GM19328 (cell line): Measurements from ENCODE around the gene ORC4.

Experiments used
- ATAC-seq: cut with Tn5 transposase; IDR thresholded peaks from one replicate; pipeline ENCODE4 v1.9.1; 2021; ENCODE audit warnings: mild to moderate bottlenecking, moderate library complexity; ENCODE audit not compliant: unreplicated experiment

The ORC4 gene

GRCh38 chr2:148020111-148021058 lies at the start of gene ORC4:
Gene ORC4, minus strand, starts transcription at chr2:148020737. Its CDS starts 44,779 bp downstream, at chr2:147975958.
- ATAC-seq = peak; percentile 76

- no peak for ATAC-seq
Observed at GRCh38 chr2:148067801-148068200, 47.3 kb upstream of the ORC4 start.

- ATAC-seq = no peak
Observed at GRCh38 chr2:148065936-148066335, 45.4 kb upstream of the ORC4 start.

- ATAC-seq = no peak
Observed at GRCh38 chr2:148063633-148064032, 43.1 kb upstream of the ORC4 start.

- no peak for ATAC-seq
Observed at GRCh38 chr2:148058641-148059040, 38.1 kb upstream of the ORC4 start.

GRCh38 chr2:148052687-148053086 lies 32.1 kb upstream of the ORC4 start:
- no peak for ATAC-seq

- ATAC-seq = no peak
Observed at GRCh38 chr2:148049284-148049683, 28.7 kb upstream of the ORC4 start.

- ATAC-seq = peak; percentile 47
Observed at GRCh38 chr2:148048475-148049221, 28.1 kb upstream of the ORC4 start.

- no peak for ATAC-seq
Observed at GRCh38 chr2:148046802-148047201, 26.3 kb upstream of the ORC4 start.

- ATAC-seq = no peak
Observed at GRCh38 chr2:148044322-148044721, 23.8 kb upstream of the ORC4 start.

- ATAC-seq = peak; percentile 82
Observed at GRCh38 chr2:148042219-148042618, 21.7 kb upstream of the ORC4 start.

- ATAC-seq = no peak
Observed at GRCh38 chr2:148039783-148040182, 19.2 kb upstream of the ORC4 start.

GRCh38 chr2:148032215-148032614 lies 11.7 kb upstream of the ORC4 start:
- ATAC-seq = no peak

- no peak for ATAC-seq
Observed at GRCh38 chr2:148031152-148031551, 10.6 kb upstream of the ORC4 start.

- ATAC-seq = no peak
Observed at GRCh38 chr2:148028781-148029180, 8.2 kb upstream of the ORC4 start.

GRCh38 chr2:148027822-148028221 lies 7.3 kb upstream of the ORC4 start:
- ATAC-seq = no peak

GRCh38 chr2:148026573-148026972 lies 6.0 kb upstream of the ORC4 start:
- ATAC-seq = no peak

GRCh38 chr2:148023861-148024260 lies 3.3 kb upstream of the ORC4 start:
- ATAC-seq = no peak

GRCh38 chr2:148022882-148023281 lies 2.3 kb upstream of the ORC4 start:
- ATAC-seq = no peak

GRCh38 chr2:148022351-148022750 lies 1.8 kb upstream of the ORC4 start:
- ATAC-seq = no peak

- ATAC-seq = no peak
Observed at GRCh38 chr2:148021886-148022285, 1.3 kb upstream of the ORC4 start.
